A549 (cell line): ENCODE data around the gene BCS1L. TPM values are rescaled to one million over a fixed set of nuclear protein-coding genes. Genes with fewer than 3 reads are reported as not detected.
A peak's percentile ranks its signal among the peaks of the same experiment; 100 is the strongest.

ENCODE experiments used
- ATAC-seq, 2 experiments: fragments of 200-7000 bp in 1 of 2; fragments of >200 bp in 1 of 2; cut with Nextera tagmentation in 1 of 2; cut with Tn5 transposase in 1 of 2; 3 replicates each; pipeline versions ENCODE4 v1.8.0 to v1.9.1; 2018 to 2020; ENCODE audit warnings: mild to moderate bottlenecking in 1 of 2, moderate library complexity in 1 of 2
- CTCF ChIA-PET: fragments of 300-600 bp; sonication (Branson Sonifier 250); formaldehyde crosslinking; extraction: SDS; loops from one replicate; lab custom pipeline; 2021; ENCODE audit warnings: antibody characterized with exemption, inconsistent platforms; lab: Yijun Ruan, JAX
- POLR2A ChIA-PET: fragments of 350-600 bp; formaldehyde crosslinking; extraction: SDS; loops from one replicate; lab custom pipeline; 2021; ENCODE audit warnings: antibody characterized with exemption, inconsistent platforms; lab: Yijun Ruan, JAX
- DNase-seq, 2 experiments: peaks; one replicate each; pipeline versions ENCODE4 v3.0.0 to v3.0.0-alpha.2; 2011 to 2016; ENCODE audit warnings: low read depth in 1 of 2, low spot score in 1 of 2
- FAIRE-seq: peaks from 2 replicates; lab custom pipeline; 2011; peaks lifted over from hg19 to GRCh38; lab: Jason Lieb, UNC
- H3K27ac ChIP-seq, 2 experiments: fragments of >200 bp; sonication (Bioruptor Twin); formaldehyde crosslinking; 3 replicates each; pipeline ENCODE4 v1.5.1; 2016 to 2017
- H3K4me1 ChIP-seq: fragments of >200 bp; sonication (Bioruptor Twin); formaldehyde crosslinking; 3 replicates; pipeline ENCODE4 v1.6.1; 2016
- H3K4me2 ChIP-seq: fragments of >200 bp; sonication (Bioruptor Twin); formaldehyde crosslinking; 3 replicates; pipeline ENCODE4 v1.6.1; 2016
- H3K4me3 ChIP-seq: fragments of >200 bp; sonication (Bioruptor Twin); formaldehyde crosslinking; 3 replicates; pipeline ENCODE4 v1.5.1; 2016
- H3K9me3 ChIP-seq: fragments of >200 bp; sonication (Bioruptor Twin); formaldehyde crosslinking; 3 replicates; pipeline ENCODE4 v1.6.1; 2016
- BHLHE40 ChIP-seq: IDR thresholded peaks from 2 replicates; pipeline ENCODE4 v1.6.1; 2012; ENCODE audit warnings: low read depth, low read length, inconsistent platforms
- EHMT2 ChIP-seq: fragments of 200-600 bp; sonication (generic); IDR thresholded peaks from 2 replicates; pipeline ENCODE4 v1.6.1; 2016; ENCODE audit warnings: antibody characterized with exemption, low read depth, mild to moderate bottlenecking, moderate library complexity
- ESRRA ChIP-seq: fragments of 150-350 bp; IDR thresholded peaks from 2 replicates; pipeline ENCODE4 v1.6.1; 2014; ENCODE audit warnings: mild to moderate bottlenecking, low read length, borderline replicate concordance
- FOSL2 ChIP-seq, 2 experiments: fragments of 450-650 bp in 1 of 2; fragments of >200 bp in 1 of 2; sonication (Bioruptor Twin) in 1 of 2; formaldehyde crosslinking; IDR thresholded peaks; 2 replicates each; pipeline versions ENCODE4 v1.5.0 to v1.6.1; 2016 to 2020; ENCODE audit warnings: mild to moderate bottlenecking in 1 of 2, moderate library complexity in 1 of 2
- FOXS1 ChIP-seq: fragments of 250-450 bp; sonication (Bioruptor Pico); IDR thresholded peaks from 2 replicates; pipeline ENCODE4 v1.5.0; 2020; ENCODE audit warnings: mild to moderate bottlenecking, moderate library complexity
- HDAC2 ChIP-seq: fragments of 200-600 bp; sonication (generic); IDR thresholded peaks from 2 replicates; pipeline ENCODE4 v1.6.1; 2016
- JUN ChIP-seq, 2 experiments: fragments of >200 bp; sonication (Bioruptor Twin); formaldehyde crosslinking; IDR thresholded peaks; 2 replicates in 1 of 2; 3 replicates in 1 of 2; pipeline ENCODE4 v1.6.1; 2016 to 2017
- KDM1A ChIP-seq: fragments of 200-600 bp; sonication (generic); IDR thresholded peaks from 2 replicates; pipeline ENCODE4 v1.6.1; 2016; ENCODE audit warnings: low read depth, mild to moderate bottlenecking
- MAFK ChIP-seq: fragments of 450-650 bp; IDR thresholded peaks from 2 replicates; pipeline ENCODE4 v1.6.1; 2014; ENCODE audit not compliant: partially characterized antibody
- MAZ ChIP-seq: fragments of 150-350 bp; IDR thresholded peaks from 2 replicates; pipeline ENCODE4 v1.6.1; 2014; ENCODE audit warnings: antibody characterized with exemption, low read depth, low read length, borderline replicate concordance
- NPAS2 ChIP-seq: fragments of 250-450 bp; sonication (Bioruptor Pico); IDR thresholded peaks from 2 replicates; pipeline ENCODE4 v1.8.0; 2022; ENCODE audit warnings: mild to moderate bottlenecking, moderate library complexity, borderline replicate concordance
- NR3C1 ChIP-seq: fragments of >200 bp; sonication (Bioruptor Twin); formaldehyde crosslinking; IDR thresholded peaks from 3 replicates; pipeline ENCODE4 v1.6.1; 2017
- POLR2A ChIP-seq: IDR thresholded peaks from 2 replicates; pipeline ENCODE4 v1.6.1; 2012; ENCODE audit warnings: mild to moderate bottlenecking, low read length
- RAD21 ChIP-seq, 2 experiments: fragments of >200 bp in 1 of 2; sonication (Bioruptor Twin) in 1 of 2; formaldehyde crosslinking in 1 of 2; IDR thresholded peaks in 1 of 2; conservative IDR thresholded peaks in 1 of 2; 2 replicates in 1 of 2; 3 replicates in 1 of 2; pipeline ENCODE4 v1.6.1; 2012 to 2018; ENCODE audit warnings: inconsistent platforms in 1 of 2
- RARB ChIP-seq: fragments of 250-450 bp; sonication (Bioruptor Pico); IDR thresholded peaks from 2 replicates; pipeline ENCODE4 v1.8.0; 2021; ENCODE audit warnings: mild to moderate bottlenecking, moderate library complexity
- RCOR1 ChIP-seq: fragments of 150-350 bp; IDR thresholded peaks from 2 replicates; pipeline ENCODE4 v1.6.1; 2014; ENCODE audit warnings: antibody characterized with exemption, low read length, low read depth
- SMC3 ChIP-seq: fragments of >200 bp; sonication (Bioruptor Twin); formaldehyde crosslinking; IDR thresholded peaks from 3 replicates; pipeline ENCODE4 v1.6.1; 2018; ENCODE audit warnings: inconsistent platforms
- SREBF2 ChIP-seq: fragments of 450-650 bp; IDR thresholded peaks from 2 replicates; pipeline ENCODE4 v1.6.1; 2014; ENCODE audit warnings: mild to moderate bottlenecking, moderate library complexity
- TFCP2L1 ChIP-seq: fragments of 250-450 bp; sonication (Bioruptor Pico); IDR thresholded peaks from 2 replicates; pipeline ENCODE4 v1.5.0; 2021; ENCODE audit warnings: mild to moderate bottlenecking
- TP53 ChIP-seq: fragments of 250-450 bp; sonication (Bioruptor Pico); IDR thresholded peaks from 2 replicates; pipeline ENCODE4 v1.5.0; 2021; ENCODE audit warnings: mild to moderate bottlenecking, moderate library complexity
- ZFP36 ChIP-seq: fragments of 450-650 bp; IDR thresholded peaks from 2 replicates; pipeline ENCODE4 v1.6.1; 2014; ENCODE audit warnings: borderline replicate concordance; ENCODE audit not compliant: partially characterized antibody
- WGBS: methylation state at CpG from one replicate; pipeline ENCODE4 v1.1.6; 2017; ENCODE audit errors: missing lambda C conversion rate; 5-methylcytosine and 5-hydroxymethylcytosine counted together
- polyA plus RNA-seq, 4 experiments: library from polyadenylated mRNA; depleted of rRNA in 3 of 4; stranded (reverse); fragments of >200 nt; fragmentation: RNase III in 1 of 4; extraction: RNeasy Plus Mini Kit Qiagen cat#74134 plus additional on column Dnase treatment in 1 of 4; gene quantifications; 2 replicates in 3 of 4; 3 replicates in 1 of 4; pipeline ENCODE4 v1.2.3, GENCODE V29; 2011 to 2017
- TF ChIP-seq, protein P1 (sequence below): IDR thresholded peaks from 2 replicates; pipeline ENCODE4 v1.6.1; 2012
- TF ChIP-seq, protein P2 (sequence below): fragments of >200 bp; sonication (Bioruptor Twin); formaldehyde crosslinking; IDR thresholded peaks from 3 replicates; pipeline ENCODE4 v1.6.1; 2016
- TF ChIP-seq, protein P3 (sequence below): fragments of >200 bp; sonication (Bioruptor Twin); formaldehyde crosslinking; IDR thresholded peaks from 2 replicates; pipeline ENCODE4 v1.6.1; 2016
- TF ChIP-seq, protein P4 (sequence below): IDR thresholded peaks from 2 replicates; pipeline ENCODE4 v1.6.1; 2012
- TF ChIP-seq, protein P5 (sequence below): fragments of 250-450 bp; sonication (Bioruptor Pico); IDR thresholded peaks from 2 replicates; pipeline ENCODE4 v1.5.0; 2020; ENCODE audit warnings: low read depth, mild to moderate bottlenecking, moderate library complexity
- TF ChIP-seq, protein P6 (sequence below): fragments of 250-450 bp; sonication (Bioruptor Pico); IDR thresholded peaks from 2 replicates; pipeline ENCODE4 v1.5.0; 2021; ENCODE audit warnings: mild to moderate bottlenecking, moderate library complexity, borderline replicate concordance
- TF ChIP-seq, protein P7 (sequence below): fragments of >200 bp; sonication (Bioruptor Twin); formaldehyde crosslinking; IDR thresholded peaks from 3 replicates; pipeline ENCODE4 v1.5.1; 2016

The BCS1L gene
- polyA plus RNA-seq, 2 of the 4 experiments (the other 2 are of a cell fraction): 46.3 to 47.1 TPM

DNA sequence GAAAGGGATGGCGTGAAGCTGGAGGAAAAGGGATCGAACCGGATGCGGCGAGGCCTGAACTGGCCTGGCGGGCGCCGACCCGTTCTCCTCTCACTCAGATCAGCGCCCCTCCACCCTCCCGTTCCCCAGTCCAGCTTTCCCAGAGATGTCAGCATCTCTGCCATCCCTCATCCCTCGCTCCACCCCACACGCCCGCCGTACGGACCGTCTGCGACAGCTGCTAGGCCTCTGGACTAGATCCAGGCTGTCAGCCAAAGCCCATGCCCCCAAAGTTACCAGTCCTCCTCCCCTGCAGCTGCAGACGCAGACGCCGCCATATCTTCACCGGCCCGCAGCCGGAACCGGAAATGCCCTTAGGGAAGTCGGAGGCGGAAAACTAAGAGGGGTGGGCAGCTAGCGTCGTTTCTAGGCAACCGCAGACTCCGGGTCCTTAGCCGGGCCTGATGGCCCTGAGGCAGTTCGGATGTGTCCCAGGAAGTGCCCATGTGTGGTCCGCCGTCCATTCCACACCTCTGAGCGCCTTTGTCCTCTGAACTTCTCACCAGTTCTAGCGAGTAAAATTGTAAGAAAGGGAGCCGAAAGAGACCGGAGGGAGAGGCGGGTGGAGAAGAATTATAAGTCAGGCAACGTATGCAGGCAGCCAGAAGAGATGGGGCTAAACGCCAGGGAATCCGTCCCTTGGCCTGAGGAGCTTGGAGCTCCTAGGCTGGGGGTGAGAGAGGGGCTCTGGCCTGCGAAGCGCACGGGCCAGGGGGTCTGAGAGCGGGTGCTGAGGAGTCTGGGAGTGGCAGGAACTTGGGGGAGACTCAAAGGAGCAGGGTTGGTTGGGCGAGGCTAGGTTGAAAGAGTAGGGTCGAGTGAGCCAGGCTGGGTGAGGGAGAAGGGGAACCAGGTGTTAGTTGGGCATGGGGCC, 12.4 kb downstream of the BCS1L start, which contains the start of the genes RNF25 and STK36 (continued):
- TF ChIP-seq NPAS2 (CRISPR knock-in tag) (no peak), POLR2A (peak; percentile 88), EHMT2 (no peak), MAZ (no peak), SMC3 (no peak), TFCP2L1 (CRISPR knock-in tag) (no peak), ZFP36 (no peak), FOSL2 (IDR thresholded peaks at IDR 0.05) (no peak), FOSL2 (CRISPR knock-in tag; IDR thresholded peaks at IDR 0.05) (no peak), JUN (IDR thresholded peaks at IDR 0.05) (peak; percentile 51 to 83; a peak in 4 of 5 replicates), RCOR1 (no peak), FOXS1 (CRISPR knock-in tag) (no peak), BHLHE40 (no peak), HDAC2 (no peak), KDM1A (no peak), NR3C1 (no peak), RARB (CRISPR knock-in tag) (no peak), RAD21 (conservative IDR thresholded peaks at IDR 0.05 in 1 of 2, IDR thresholded peaks at IDR 0.05 in 1 of 2) (no peak)
- TF ChIP-seq, protein P1, sequence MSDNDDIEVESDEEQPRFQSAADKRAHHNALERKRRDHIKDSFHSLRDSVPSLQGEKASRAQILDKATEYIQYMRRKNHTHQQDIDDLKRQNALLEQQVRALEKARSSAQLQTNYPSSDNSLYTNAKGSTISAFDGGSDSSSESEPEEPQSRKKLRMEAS: peak; percentile 57; the same call in 1 of the 2 replicates
- TF ChIP-seq, protein P2, sequence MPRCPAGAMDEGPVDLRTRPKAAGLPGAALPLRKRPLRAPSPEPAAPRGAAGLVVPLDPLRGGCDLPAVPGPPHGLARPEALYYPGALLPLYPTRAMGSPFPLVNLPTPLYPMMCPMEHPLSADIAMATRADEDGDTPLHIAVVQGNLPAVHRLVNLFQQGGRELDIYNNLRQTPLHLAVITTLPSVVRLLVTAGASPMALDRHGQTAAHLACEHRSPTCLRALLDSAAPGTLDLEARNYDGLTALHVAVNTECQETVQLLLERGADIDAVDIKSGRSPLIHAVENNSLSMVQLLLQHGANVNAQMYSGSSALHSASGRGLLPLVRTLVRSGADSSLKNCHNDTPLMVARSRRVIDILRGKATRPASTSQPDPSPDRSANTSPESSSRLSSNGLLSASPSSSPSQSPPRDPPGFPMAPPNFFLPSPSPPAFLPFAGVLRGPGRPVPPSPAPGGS: peak; percentile 76; the same call in 1 of the 3 replicates
- TF ChIP-seq, protein P3, sequence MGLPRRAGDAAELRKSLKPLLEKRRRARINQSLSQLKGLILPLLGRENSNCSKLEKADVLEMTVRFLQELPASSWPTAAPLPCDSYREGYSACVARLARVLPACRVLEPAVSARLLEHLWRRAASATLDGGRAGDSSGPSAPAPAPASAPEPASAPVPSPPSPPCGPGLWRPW: no peak
- TF ChIP-seq, protein P4, sequence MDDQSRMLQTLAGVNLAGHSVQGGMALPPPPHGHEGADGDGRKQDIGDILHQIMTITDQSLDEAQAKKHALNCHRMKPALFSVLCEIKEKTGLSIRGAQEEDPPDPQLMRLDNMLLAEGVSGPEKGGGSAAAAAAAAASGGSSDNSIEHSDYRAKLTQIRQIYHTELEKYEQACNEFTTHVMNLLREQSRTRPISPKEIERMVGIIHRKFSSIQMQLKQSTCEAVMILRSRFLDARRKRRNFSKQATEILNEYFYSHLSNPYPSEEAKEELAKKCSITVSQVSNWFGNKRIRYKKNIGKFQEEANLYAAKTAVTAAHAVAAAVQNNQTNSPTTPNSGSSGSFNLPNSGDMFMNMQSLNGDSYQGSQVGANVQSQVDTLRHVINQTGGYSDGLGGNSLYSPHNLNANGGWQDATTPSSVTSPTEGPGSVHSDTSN: no peak
- TF ChIP-seq, protein P5, sequence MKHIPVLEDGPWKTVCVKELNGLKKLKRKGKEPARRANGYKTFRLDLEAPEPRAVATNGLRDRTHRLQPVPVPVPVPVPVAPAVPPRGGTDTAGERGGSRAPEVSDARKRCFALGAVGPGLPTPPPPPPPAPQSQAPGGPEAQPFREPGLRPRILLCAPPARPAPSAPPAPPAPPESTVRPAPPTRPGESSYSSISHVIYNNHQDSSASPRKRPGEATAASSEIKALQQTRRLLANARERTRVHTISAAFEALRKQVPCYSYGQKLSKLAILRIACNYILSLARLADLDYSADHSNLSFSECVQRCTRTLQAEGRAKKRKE: no peak
- TF ChIP-seq, protein P6, sequence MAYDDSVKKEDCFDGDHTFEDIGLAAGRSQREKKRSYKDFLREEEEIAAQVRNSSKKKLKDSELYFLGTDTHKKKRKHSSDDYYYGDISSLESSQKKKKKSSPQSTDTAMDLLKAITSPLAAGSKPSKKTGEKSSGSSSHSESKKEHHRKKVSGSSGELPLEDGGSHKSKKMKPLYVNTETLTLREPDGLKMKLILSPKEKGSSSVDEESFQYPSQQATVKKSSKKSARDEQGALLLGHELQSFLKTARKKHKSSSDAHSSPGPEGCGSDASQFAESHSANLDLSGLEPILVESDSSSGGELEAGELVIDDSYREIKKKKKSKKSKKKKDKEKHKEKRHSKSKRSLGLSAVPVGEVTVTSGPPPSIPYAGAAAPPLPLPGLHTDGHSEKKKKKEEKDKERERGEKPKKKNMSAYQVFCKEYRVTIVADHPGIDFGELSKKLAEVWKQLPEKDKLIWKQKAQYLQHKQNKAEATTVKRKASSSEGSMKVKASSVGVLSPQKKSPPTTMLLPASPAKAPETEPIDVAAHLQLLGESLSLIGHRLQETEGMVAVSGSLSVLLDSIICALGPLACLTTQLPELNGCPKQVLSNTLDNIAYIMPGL: no peak

DNA sequence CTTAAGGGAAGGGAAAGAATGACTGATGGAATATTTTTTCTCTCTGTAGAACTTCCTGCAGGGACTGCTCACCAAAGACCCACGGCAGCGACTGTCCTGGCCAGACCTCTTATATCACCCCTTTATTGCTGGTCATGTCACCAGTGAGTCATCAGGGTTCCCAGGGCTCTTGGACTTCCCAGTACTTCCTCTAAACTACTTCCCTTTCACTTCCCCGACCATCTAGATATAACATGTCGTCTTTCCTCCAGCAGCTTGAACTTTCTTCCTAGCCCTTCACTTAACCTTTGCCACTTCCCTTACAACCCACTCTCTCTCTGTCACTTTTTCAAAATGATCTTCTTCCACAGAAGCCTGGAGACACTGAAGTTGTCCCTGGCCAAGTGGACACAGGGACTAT, 19.6 kb downstream of the BCS1L start:
- FAIRE-seq (no peak), ATAC-seq (no peak), DNase-seq (no peak)
- Histone ChIP-seq H3K27ac (no peak overlapping the region), H3K4me2 (no peak overlapping the region), H3K4me3 (no peak overlapping the region), H3K9me3 (no peaks in the 10 kb centered on the region), H3K4me1 (no peaks in the 10 kb centered on the region)
- ChIA-PET POLR2A (no interaction called here), CTCF (interaction anchor here (1.2 kb wide), 1 partner anchor 31 kb away, joined by 3 read pairs; the partner anchor contains the start of gene TTLL4)
- TF ChIP-seq, protein P2: no peak
- TF ChIP-seq, protein P7, sequence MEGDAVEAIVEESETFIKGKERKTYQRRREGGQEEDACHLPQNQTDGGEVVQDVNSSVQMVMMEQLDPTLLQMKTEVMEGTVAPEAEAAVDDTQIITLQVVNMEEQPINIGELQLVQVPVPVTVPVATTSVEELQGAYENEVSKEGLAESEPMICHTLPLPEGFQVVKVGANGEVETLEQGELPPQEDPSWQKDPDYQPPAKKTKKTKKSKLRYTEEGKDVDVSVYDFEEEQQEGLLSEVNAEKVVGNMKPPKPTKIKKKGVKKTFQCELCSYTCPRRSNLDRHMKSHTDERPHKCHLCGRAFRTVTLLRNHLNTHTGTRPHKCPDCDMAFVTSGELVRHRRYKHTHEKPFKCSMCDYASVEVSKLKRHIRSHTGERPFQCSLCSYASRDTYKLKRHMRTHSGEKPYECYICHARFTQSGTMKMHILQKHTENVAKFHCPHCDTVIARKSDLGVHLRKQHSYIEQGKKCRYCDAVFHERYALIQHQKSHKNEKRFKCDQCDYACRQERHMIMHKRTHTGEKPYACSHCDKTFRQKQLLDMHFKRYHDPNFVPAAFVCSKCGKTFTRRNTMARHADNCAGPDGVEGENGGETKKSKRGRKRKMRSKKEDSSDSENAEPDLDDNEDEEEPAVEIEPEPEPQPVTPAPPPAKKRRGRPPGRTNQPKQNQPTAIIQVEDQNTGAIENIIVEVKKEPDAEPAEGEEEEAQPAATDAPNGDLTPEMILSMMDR: no peak
- TF ChIP-seq ESRRA: no peak
- no peak for TF ChIP-seq MAZ
- TF ChIP-seq MAFK: no peak
- no peak for TF ChIP-seq TP53 (CRISPR knock-in tag)
- TF ChIP-seq SREBF2: no peak
- WGBS: 71% methylated on average over 4 of the region's 4 CpGs
